GM18870 (cell line): ENCODE data around the gene ISCA2.

ENCODE experiments used
- ATAC-seq: cut with Tn5 transposase; IDR thresholded peaks from one replicate; pipeline ENCODE4 v1.9.1; 2021; ENCODE audit warnings: moderate library complexity; ENCODE audit not compliant: unreplicated experiment

The ISCA2 gene

GRCh38 chr14:74482571-74482970 is 11.0 kb upstream of the ISCA2 start:
- no peak for ATAC-seq

- ATAC-seq: no peak
Measured at GRCh38 chr14:74483321-74483720, 10.2 kb upstream of the ISCA2 start.

- no peak for ATAC-seq
Measured at GRCh38 chr14:74486164-74486563, 7.4 kb upstream of the ISCA2 start.

GRCh38 chr14:74488786-74489397 is 4.7 kb upstream of the ISCA2 start:
- ATAC-seq: no peak

GRCh38 chr14:74490486-74490885 is 3.1 kb upstream of the ISCA2 start:
- no peak for ATAC-seq

- no peak for ATAC-seq
Measured at GRCh38 chr14:74491956-74492775, 1.4 kb upstream of the ISCA2 start.

GRCh38 chr14:74492776-74493342 is 706 bp upstream of the ISCA2 start, which contains the start of gene NPC2:
Gene NPC2 (minus strand): TSS chr14:74493305. CDS start chr14:74493274, 31 bp downstream.
- peak; percentile 9 for ATAC-seq

- no peak for ATAC-seq
Measured at GRCh38 chr14:74495356-74495755, 1.8 kb downstream of the ISCA2 start.

GRCh38 chr14:74500417-74501134 is 7.0 kb downstream of the ISCA2 start:
- ATAC-seq: no peak

- no peak for ATAC-seq
Measured at GRCh38 chr14:74501135-74501614, 7.6 kb downstream of the ISCA2 start.

- no peak for ATAC-seq
Measured at GRCh38 chr14:74501691-74502090, 8.1 kb downstream of the ISCA2 start.

- no peak for ATAC-seq
Measured at GRCh38 chr14:74502236-74503019, 8.9 kb downstream of the ISCA2 start.

- no peak for ATAC-seq
Measured at GRCh38 chr14:74503291-74503937, 9.8 kb downstream of the ISCA2 start.

GRCh38 chr14:74503938-74504335 is 10.4 kb downstream of the ISCA2 start:
- ATAC-seq: no peak

- no peak for ATAC-seq
Measured at GRCh38 chr14:74504412-74504811, 10.8 kb downstream of the ISCA2 start.

GRCh38 chr14:74504874-74505720 is 11.5 kb downstream of the ISCA2 start:
- ATAC-seq: no peak

GRCh38 chr14:74505831-74506230 is 12.3 kb downstream of the ISCA2 start:
- ATAC-seq: no peak

GRCh38 chr14:74506411-74506851 is 12.9 kb downstream of the ISCA2 start:
- ATAC-seq: no peak

GRCh38 chr14:74507085-74507484 is 13.5 kb downstream of the ISCA2 start:
- no peak for ATAC-seq
